ENCODE data around the gene ANKRD55. TPM values are rescaled to one million over a fixed set of nuclear protein-coding genes. Genes with fewer than 3 reads are reported as not detected.

Gene ANKRD55
- total RNA-seq, 1 donor from 2014 or later: not detected

GRCh38 chr5:56055859-56056258, 177.3 kb downstream of the ANKRD55 start:
- H3K4me3 Mint-ChIP-seq (ENCODE audit: low read depth): no peak overlapping the region
- no peak for TF ChIP-seq CTCF (IDR thresholded peaks at IDR 0.05; ENCODE audit: unreplicated experiment)
- DNase-seq (ENCODE audit: low spot score, unreplicated experiment): no peak
- H3K27me3 Mint-ChIP-seq: no peaks in the 10 kb centered on the region
- H3K27ac Mint-ChIP-seq: no peak overlapping the region
- peaks cover 5% of the 10 kb centered on the region for H3K9me3 Mint-ChIP-seq (ENCODE audit: low read depth)
- peaks cover 1% of the 10 kb centered on the region for H3K36me3 Mint-ChIP-seq (ENCODE audit: insufficient read depth)
- peaks cover 8% of the 10 kb centered on the region for H3K4me1 Mint-ChIP-seq (ENCODE audit: low read depth)

DNA sequence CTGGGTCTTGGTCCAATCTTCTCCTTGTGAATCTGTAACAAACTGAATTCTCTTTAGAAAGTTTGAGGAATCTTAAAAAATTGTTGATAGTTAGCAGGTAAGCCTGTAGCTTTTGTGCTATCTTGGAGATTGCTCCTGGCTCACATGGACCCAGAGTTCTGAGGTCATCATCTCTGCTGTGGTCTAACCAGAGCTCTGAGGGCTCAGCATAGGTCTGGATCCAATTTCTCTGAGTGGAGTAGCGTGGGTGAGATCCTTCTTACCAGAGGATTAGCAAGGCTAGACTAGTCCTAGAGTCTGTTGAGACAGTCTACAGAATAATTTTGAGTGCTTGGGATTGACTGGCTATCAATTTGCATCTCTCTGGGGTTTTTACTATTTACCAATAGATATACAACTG, 177.8 kb downstream of the ANKRD55 start:
- Mint-ChIP-seq H3K27me3 (no peaks in the 10 kb centered on the region), H3K4me3 (ENCODE audit: low read depth) (no peak overlapping the region)
- TF ChIP-seq CTCF (IDR thresholded peaks at IDR 0.05; ENCODE audit: unreplicated experiment): no peak

DNA sequence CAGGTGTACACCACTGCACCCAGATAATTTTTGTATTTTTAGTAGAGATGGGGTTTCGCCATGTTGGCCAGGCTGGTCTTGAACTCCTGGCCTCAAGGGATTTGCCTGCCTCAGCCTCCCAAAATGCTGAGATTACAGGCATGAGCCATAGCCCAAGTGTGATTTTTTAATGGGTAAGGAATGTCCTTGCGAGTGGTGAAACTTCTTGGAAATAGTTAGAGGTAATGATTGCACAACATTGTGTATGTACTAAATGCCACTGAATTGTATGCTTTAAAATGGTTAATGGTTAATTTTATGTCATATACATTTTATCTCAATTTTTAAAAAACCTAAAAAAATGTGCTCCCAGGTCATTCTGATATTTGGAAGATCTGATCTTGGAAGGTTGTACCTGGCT, 178.5 kb downstream of the ANKRD55 start:
- Mint-ChIP-seq H3K27me3 (no peaks in the 10 kb centered on the region), H3K4me1 (ENCODE audit: low read depth) (peaks cover 9% of the 10 kb centered on the region), H3K36me3 (ENCODE audit: insufficient read depth) (peaks cover 1% of the 10 kb centered on the region), H3K9me3 (ENCODE audit: low read depth) (peaks cover 5% of the 10 kb centered on the region), H3K27ac (no peak overlapping the region), H3K4me3 (ENCODE audit: low read depth) (no peak overlapping the region)
- TF ChIP-seq CTCF (IDR thresholded peaks at IDR 0.05; ENCODE audit: unreplicated experiment): no peak
- no peak for DNase-seq (ENCODE audit: low spot score, unreplicated experiment)

More for the DNA sequence above, 177.8 kb downstream of the ANKRD55 start:
- Mint-ChIP-seq H3K27ac (no peak overlapping the region), H3K36me3 (ENCODE audit: insufficient read depth) (peaks cover 1% of the 10 kb centered on the region), H3K4me1 (ENCODE audit: low read depth) (peaks cover 9% of the 10 kb centered on the region), H3K9me3 (ENCODE audit: low read depth) (peaks cover 5% of the 10 kb centered on the region)
- no peak for DNase-seq (ENCODE audit: low spot score, unreplicated experiment)

DNA sequence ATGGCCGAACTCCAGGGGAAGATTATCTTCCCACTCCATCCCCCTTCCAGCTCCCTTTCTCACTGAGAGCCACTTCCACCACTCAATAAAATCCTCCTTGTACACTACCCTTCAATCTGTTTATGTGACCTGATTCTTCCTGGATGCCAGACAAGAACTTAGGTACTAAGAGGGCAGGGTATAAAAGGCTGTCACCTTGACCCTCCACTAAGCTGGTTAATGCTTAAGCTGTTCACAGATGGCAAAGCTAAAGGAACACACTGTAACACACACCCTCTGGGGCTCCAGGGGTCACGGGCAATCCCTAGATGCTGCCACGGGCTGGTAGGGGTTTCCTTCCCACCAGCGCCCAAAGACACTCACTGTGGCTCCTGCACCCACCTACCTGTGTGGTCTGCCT, 179.8 kb downstream of the ANKRD55 start:
- Mint-ChIP-seq H3K9me3 (ENCODE audit: low read depth) (peaks cover 5% of the 10 kb centered on the region), H3K36me3 (ENCODE audit: insufficient read depth) (peaks cover 1% of the 10 kb centered on the region), H3K4me1 (ENCODE audit: low read depth) (peaks cover 4% of the 10 kb centered on the region), H3K4me3 (ENCODE audit: low read depth) (no peak overlapping the region), H3K27ac (no peak overlapping the region), H3K27me3 (no peaks in the 10 kb centered on the region)
- no peak for TF ChIP-seq CTCF (IDR thresholded peaks at IDR 0.05; ENCODE audit: unreplicated experiment)
- no peak for DNase-seq (ENCODE audit: low spot score, unreplicated experiment)

GRCh38 chr5:56052735-56053134, 180.4 kb downstream of the ANKRD55 start:
- no peak overlapping the region for H3K4me3 Mint-ChIP-seq (ENCODE audit: low read depth)

More at GRCh38 chr5:56052735-56053134, 180.4 kb downstream of the ANKRD55 start:
- DNase-seq (ENCODE audit: low spot score, unreplicated experiment): no peak
- H3K27ac Mint-ChIP-seq: no peak overlapping the region
- H3K27me3 Mint-ChIP-seq: no peaks in the 10 kb centered on the region
- H3K9me3 Mint-ChIP-seq (ENCODE audit: low read depth): peaks cover 5% of the 10 kb centered on the region
- TF ChIP-seq CTCF (IDR thresholded peaks at IDR 0.05; ENCODE audit: unreplicated experiment): no peak
- peaks cover 1% of the 10 kb centered on the region for H3K36me3 Mint-ChIP-seq (ENCODE audit: insufficient read depth)
- H3K4me1 Mint-ChIP-seq (ENCODE audit: low read depth): peaks cover 3% of the 10 kb centered on the region

All from progenitor cell of endocrine pancreas (in vitro differentiated cells).